Rectal smooth muscle tissue (tissue), 1 donor: Measurements from ENCODE around the gene TM2D1.

Experiments used
- H3K27ac ChIP-seq: one replicate; pipeline ENCODE4 v1.7.0; 2013; ENCODE audit warnings: low read depth, low read length, inconsistent platforms
- H3K27me3 ChIP-seq: one replicate; pipeline ENCODE4 v1.7.0; 2013; ENCODE audit warnings: low read length; ENCODE audit not compliant: control insufficient read depth, insufficient read depth
- H3K36me3 ChIP-seq: one replicate; pipeline ENCODE4 v1.7.0; 2013; ENCODE audit warnings: low read length; ENCODE audit not compliant: control insufficient read depth, insufficient read depth
- H3K4me1 ChIP-seq: one replicate; pipeline ENCODE4 v1.7.0; 2013; ENCODE audit warnings: low read length; ENCODE audit not compliant: control insufficient read depth, insufficient read depth
- H3K4me3 ChIP-seq: one replicate; pipeline ENCODE4 v1.7.0; 2013; ENCODE audit warnings: low read length
- H3K9ac ChIP-seq: one replicate; pipeline ENCODE4 v1.7.0; 2013; ENCODE audit warnings: low read length

The TM2D1 gene

DNA sequence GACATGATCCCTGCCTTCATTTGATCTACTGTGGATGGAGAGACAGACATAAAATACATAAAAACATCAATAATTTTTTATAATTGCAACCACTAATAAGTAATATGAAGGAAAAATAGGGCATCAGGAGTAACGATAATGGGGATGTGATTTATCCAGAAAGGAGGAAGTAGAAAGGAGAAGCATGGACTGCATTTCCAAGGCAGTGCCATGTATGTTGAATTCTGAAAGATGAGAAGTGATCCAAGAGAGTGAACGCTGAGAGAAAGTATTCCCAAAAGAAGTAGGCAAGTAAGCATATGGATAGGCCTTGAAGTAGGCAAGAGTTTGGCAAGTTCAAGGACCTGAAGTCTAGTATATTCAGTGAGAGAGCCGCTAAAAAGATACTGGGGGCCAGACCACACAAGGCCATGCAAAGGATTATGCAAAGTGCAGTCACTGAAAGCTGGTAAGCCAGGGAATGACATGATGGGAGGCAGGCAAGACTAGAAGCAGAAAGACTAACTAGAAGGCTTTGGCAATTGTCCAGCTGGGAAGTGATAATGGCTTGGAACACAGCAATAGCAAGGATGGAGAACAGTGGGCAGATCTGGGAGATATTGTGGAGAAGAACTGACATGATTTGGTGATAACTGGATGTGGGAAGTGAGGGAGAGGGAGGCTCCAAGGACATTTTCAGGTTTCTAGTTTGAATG is 85.9 kb downstream of the TM2D1 start:
- Histone ChIP-seq H3K4me1 (peaks cover 18% of the 10 kb centered on the region), H3K9ac (no peak overlapping the region), H3K4me3 (no peak overlapping the region)

DNA sequence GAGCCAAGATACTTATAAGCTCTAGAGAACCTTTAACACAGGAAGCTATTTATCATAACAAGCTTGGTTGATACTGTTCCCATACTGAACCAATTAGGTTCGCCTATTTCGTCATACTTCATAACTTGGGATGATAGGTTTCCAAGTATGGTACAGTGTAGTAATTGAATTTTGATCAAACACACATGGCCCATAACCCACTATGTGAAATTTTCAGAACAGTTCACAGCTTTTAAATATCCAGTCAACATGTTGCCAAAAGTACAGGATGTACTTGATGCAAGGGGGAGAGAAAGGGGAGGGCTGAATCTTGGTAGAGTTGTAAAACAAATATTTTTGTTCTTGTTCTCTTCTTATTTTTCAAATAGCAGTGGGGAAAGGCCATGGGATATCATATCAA is 86.6 kb downstream of the TM2D1 start:
- H3K4me3 ChIP-seq: no peak overlapping the region
- H3K36me3 ChIP-seq: no peaks in the 10 kb centered on the region
- H3K27me3 ChIP-seq: no peaks in the 10 kb centered on the region
- H3K9ac ChIP-seq: no peak overlapping the region
- peak overlapping the region; percentile 59 for H3K27ac ChIP-seq
- peaks cover 18% of the 10 kb centered on the region for H3K4me1 ChIP-seq

More for the DNA sequence above, 85.9 kb downstream of the TM2D1 start:
- peak overlapping the region; percentile 64 for H3K27ac ChIP-seq
- no peaks in the 10 kb centered on the region for H3K36me3 ChIP-seq
- H3K27me3 ChIP-seq: no peaks in the 10 kb centered on the region

DNA sequence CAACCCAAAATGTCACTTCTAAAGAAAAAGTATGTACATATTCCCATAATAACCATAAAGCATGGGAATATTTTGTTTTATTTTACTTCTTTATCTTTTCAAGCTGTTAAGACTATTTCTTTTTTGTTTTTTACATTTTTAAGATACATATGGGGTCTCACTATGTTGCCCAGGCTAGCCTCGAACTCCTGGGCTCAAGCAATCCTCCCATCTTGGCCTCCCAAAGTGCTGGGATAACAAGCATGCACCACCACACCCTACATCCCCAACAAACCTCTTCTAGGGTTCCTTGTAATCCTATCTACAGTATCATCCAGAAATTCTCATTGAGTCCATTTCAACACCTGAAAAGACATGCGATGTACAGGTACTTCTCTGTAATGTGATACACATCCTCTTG is 87.5 kb downstream of the TM2D1 start:
- Histone ChIP-seq H3K36me3 (no peaks in the 10 kb centered on the region), H3K27ac (peak overlapping the region; percentile 59), H3K4me1 (peaks cover 18% of the 10 kb centered on the region), H3K4me3 (no peak overlapping the region), H3K27me3 (no peaks in the 10 kb centered on the region), H3K9ac (no peak overlapping the region)

DNA sequence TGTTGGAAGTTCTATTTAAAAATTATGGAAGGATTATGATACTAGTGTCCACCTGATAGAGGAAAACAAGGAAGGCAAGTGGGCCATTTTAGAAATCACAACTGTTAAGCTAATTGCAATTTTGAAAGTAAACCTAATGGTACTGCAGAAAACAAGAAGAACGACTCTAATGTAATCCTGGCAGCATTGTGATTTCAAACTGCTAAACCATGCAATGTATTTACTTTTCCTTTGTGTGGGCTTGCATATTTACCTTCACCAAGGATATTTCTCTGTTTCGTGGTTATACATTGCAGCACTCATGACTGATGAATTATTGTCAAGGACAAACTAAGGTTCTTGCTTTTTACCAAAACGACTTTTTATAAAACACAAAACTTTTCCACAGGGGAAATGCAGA is 88.1 kb downstream of the TM2D1 start:
- Histone ChIP-seq H3K27me3 (no peaks in the 10 kb centered on the region), H3K9ac (no peak overlapping the region), H3K4me1 (peaks cover 18% of the 10 kb centered on the region), H3K36me3 (no peaks in the 10 kb centered on the region), H3K4me3 (no peak overlapping the region), H3K27ac (no peak overlapping the region)

DNA sequence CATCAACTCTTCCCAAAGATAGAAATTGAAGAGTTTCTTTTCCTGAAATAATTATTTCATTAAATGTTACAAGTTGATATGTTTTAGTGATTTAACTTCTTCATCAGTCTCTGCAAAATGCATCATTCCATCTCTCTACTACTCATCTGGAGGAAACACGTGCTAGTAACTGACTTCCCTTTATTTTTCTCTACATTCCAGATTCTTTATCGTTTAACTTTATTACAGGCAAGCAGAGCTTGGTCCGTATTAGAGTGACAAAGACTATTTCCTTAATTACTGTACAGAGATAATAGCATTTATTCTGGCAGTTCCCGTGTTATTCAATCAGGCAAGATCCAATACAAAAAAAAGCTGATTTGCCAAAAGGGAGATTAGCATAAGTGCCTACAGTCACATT is 88.6 kb downstream of the TM2D1 start:
- H3K4me3 ChIP-seq: no peak overlapping the region
- H3K9ac ChIP-seq: no peak overlapping the region
- no peaks in the 10 kb centered on the region for H3K36me3 ChIP-seq
- H3K27ac ChIP-seq: no peak overlapping the region
- H3K27me3 ChIP-seq: no peaks in the 10 kb centered on the region
- peaks cover 18% of the 10 kb centered on the region for H3K4me1 ChIP-seq

DNA sequence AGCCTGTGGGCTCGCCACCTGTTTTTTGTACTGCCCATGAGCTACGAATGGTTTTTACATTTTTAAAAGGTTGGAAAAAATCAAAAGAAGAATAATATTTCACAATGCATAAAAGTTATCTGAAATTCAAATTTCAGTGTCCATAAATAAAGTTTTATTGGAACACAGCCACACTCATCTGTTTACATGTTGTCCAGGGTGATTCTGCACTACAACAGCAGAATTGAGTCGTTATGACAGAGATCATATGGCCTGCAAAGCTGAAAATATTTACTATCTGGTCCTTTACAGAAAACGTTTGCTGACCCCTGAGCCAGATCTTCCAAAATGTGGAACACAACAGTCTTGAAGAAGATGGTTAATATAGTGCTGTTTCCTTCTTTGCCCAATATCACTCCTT is 89.4 kb downstream of the TM2D1 start:
- Histone ChIP-seq H3K9ac (no peak overlapping the region), H3K4me1 (peaks cover 15% of the 10 kb centered on the region), H3K27me3 (no peaks in the 10 kb centered on the region), H3K27ac (peak overlapping the region; percentile 8), H3K36me3 (no peaks in the 10 kb centered on the region), H3K4me3 (no peak overlapping the region)

DNA sequence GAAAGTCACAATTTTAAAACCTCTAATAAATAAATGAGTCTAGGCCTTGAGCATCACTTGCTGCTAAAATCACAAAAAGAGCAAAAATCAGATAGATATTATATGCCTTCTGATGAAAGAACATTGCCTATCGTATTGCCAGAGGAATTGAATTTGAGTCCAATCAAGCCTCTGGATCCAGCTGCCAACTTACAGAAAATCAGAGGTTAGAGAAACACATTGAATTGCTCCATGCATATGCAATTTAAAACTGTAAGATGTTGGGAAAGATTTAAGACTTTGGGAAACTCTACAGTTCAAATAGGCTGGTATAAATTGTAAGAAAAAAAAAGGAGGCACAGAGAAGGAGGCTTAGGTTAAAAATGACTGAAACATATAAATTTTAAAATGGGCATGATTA is 93.5 kb downstream of the TM2D1 start:
- Histone ChIP-seq H3K4me3 (no peak overlapping the region), H3K27me3 (no peaks in the 10 kb centered on the region)

More for the DNA sequence above, 93.5 kb downstream of the TM2D1 start:
- Histone ChIP-seq H3K9ac (no peak overlapping the region), H3K36me3 (no peaks in the 10 kb centered on the region), H3K4me1 (no peaks in the 10 kb centered on the region), H3K27ac (no peak overlapping the region)
